Neural cell (in vitro differentiated cells): ENCODE data around the gene GPAM. TPM values are rescaled to one million over a fixed set of nuclear protein-coding genes. Genes with fewer than 3 reads are reported as not detected.

Experiments used
- H2AFZ ChIP-seq: fragments of 200-600, 300-800 bp; sonication (generic), shearing (Covaris generic); 2 replicates; pipeline ENCODE4 v1.6.0; 2014; ENCODE audit warnings: low read depth, mild to moderate bottlenecking, antibody characterized with exemption, low read length, moderate library complexity
- H3F3A ChIP-seq: fragments of 200-600 bp; shearing (Covaris generic); 2 replicates; pipeline ENCODE4 v1.6.1; 2016; ENCODE audit warnings: mild to moderate bottlenecking, moderate library complexity, mixed read lengths, antibody characterized with exemption, low read length; ENCODE audit not compliant: insufficient read depth, poor library complexity, severe bottlenecking
- H3K27ac ChIP-seq: fragments of 200-600, 300-800 bp; sonication (generic), shearing (Covaris generic); 2 replicates; pipeline ENCODE4 v1.5.1; 2014; ENCODE audit warnings: mild to moderate bottlenecking, low read length, moderate library complexity
- H3K27me3 ChIP-seq: fragments of 300-800, 200-600 bp; sonication (generic), shearing (Covaris generic); 2 replicates; pipeline ENCODE4 v1.6.0; 2014; ENCODE audit warnings: mild to moderate bottlenecking, low read depth, low read length, moderate library complexity; ENCODE audit not compliant: insufficient read depth
- H3K36me3 ChIP-seq: fragments of 300-800, 200-600 bp; sonication (generic), shearing (Covaris generic); 2 replicates; pipeline ENCODE4 v1.5.1; 2014; ENCODE audit warnings: mild to moderate bottlenecking, antibody characterized with exemption, low read length, moderate library complexity; ENCODE audit not compliant: insufficient read depth
- H3K4me2 ChIP-seq: fragments of 300-800, 200-600 bp; sonication (generic), shearing (Covaris generic); 2 replicates; pipeline ENCODE4 v1.6.0; 2014; ENCODE audit warnings: mild to moderate bottlenecking, low read length
- H3K4me3 ChIP-seq: fragments of 300-800, 200-600 bp; sonication (generic), shearing (Covaris generic); 2 replicates; pipeline ENCODE4 v1.5.1; 2014; ENCODE audit warnings: mild to moderate bottlenecking, low read length, moderate library complexity
- H3K79me2 ChIP-seq: fragments of 200-600 bp; shearing (Covaris generic); replicated peaks from 2 replicates; pipeline ENCODE4 v1.6.0; 2014; ENCODE audit warnings: mild to moderate bottlenecking, low read length, moderate library complexity; ENCODE audit not compliant: insufficient read depth
- H3K9ac ChIP-seq: fragments of 300-800, 200-600 bp; sonication (generic), shearing (Covaris generic); 2 replicates; pipeline ENCODE4 v1.6.1; 2016; ENCODE audit warnings: mild to moderate bottlenecking, low read length, mixed read lengths
- H3K9me2 ChIP-seq: fragments of 200-600 bp; shearing (Covaris generic); 2 replicates; pipeline ENCODE4 v1.6.1; 2016; ENCODE audit warnings: mild to moderate bottlenecking, low read length, mixed read lengths; ENCODE audit not compliant: insufficient read depth
- H3K9me3 ChIP-seq: fragments of 200-600, 300-800 bp; sonication (generic), shearing (Covaris generic); 2 replicates; pipeline ENCODE4 v1.6.1; 2016; ENCODE audit warnings: mild to moderate bottlenecking, mixed run types, low read length, moderate library complexity, mixed read lengths
- H4K20me1 ChIP-seq: fragments of 200-600 bp; shearing (Covaris generic); 2 replicates; pipeline ENCODE4 v1.6.1; 2016; ENCODE audit warnings: mild to moderate bottlenecking, mixed run types; ENCODE audit not compliant: insufficient read depth
- CTCF ChIP-seq: fragments of 450-650 bp; IDR thresholded peaks from 2 replicates; pipeline ENCODE4 v1.5.1; 2014; ENCODE audit warnings: antibody characterized with exemption, mild to moderate bottlenecking, moderate library complexity; ENCODE audit not compliant: poor library complexity, severe bottlenecking
- EP300 ChIP-seq: fragments of 450-650 bp; conservative IDR thresholded peaks from 2 replicates; pipeline ENCODE4 v1.6.1; 2014; ENCODE audit warnings: antibody characterized with exemption, mild to moderate bottlenecking, moderate library complexity; ENCODE audit not compliant: poor library complexity, severe bottlenecking
- EZH2 ChIP-seq: fragments of 200-600, 300-800 bp; shearing (Covaris generic), sonication (generic); IDR thresholded peaks from 2 replicates; pipeline ENCODE4 v1.6.1; 2014; ENCODE audit warnings: antibody characterized with exemption, low read length, borderline replicate concordance, mild to moderate bottlenecking; ENCODE audit not compliant: insufficient read depth, poor library complexity, severe bottlenecking
- MXI1 ChIP-seq: fragments of 450-650 bp; conservative IDR thresholded peaks from 2 replicates; pipeline ENCODE4 v1.6.1; 2014; ENCODE audit warnings: antibody characterized with exemption, mild to moderate bottlenecking; ENCODE audit not compliant: poor library complexity, severe bottlenecking
- POLR2AphosphoS5 ChIP-seq: IDR thresholded peaks from 2 replicates; pipeline ENCODE4 v1.6.1; 2012
- RAD21 ChIP-seq: fragments of 450-650 bp; conservative IDR thresholded peaks from 2 replicates; pipeline ENCODE4 v1.6.1; 2014; ENCODE audit warnings: antibody characterized with exemption, mild to moderate bottlenecking, moderate library complexity
- REST ChIP-seq: IDR thresholded peaks from 2 replicates; pipeline ENCODE4 v1.6.1; 2012; ENCODE audit warnings: borderline replicate concordance
- SMC3 ChIP-seq: fragments of 450-650 bp; conservative IDR thresholded peaks from 2 replicates; pipeline ENCODE4 v1.6.1; 2014; ENCODE audit warnings: antibody characterized with exemption, mild to moderate bottlenecking, moderate library complexity; ENCODE audit not compliant: poor library complexity
- TAF1 ChIP-seq: IDR thresholded peaks from 2 replicates; pipeline ENCODE4 v1.6.1; 2012; ENCODE audit warnings: low read depth
- polyA plus RNA-seq: library from polyadenylated mRNA; depleted of rRNA; stranded (reverse); fragments of >200 nt; gene quantifications from 2 replicates; pipeline ENCODE4 v1.2.3, GENCODE V29; 2014

Gene GPAM
- polyA plus RNA-seq, 1 donor from 2014 or later: 17.3 TPM

GRCh38 chr10:112191041-112191590, 7.6 kb upstream of the GPAM start:
- Histone ChIP-seq H3K27ac (no peak overlapping the region), H3K27me3 (no peaks in the 10 kb centered on the region), H3K9me2 (no peaks in the 10 kb centered on the region), H3F3A (no peaks in the 10 kb centered on the region), H3K9me3 (no peaks in the 10 kb centered on the region), H3K9ac (no peak overlapping the region), H3K4me3 (no peak overlapping the region), H3K36me3 (no peaks in the 10 kb centered on the region), H3K4me2 (no peak overlapping the region), H4K20me1 (no peaks in the 10 kb centered on the region), H2AFZ (no peak overlapping the region), H3K79me2 (no peaks in the 10 kb centered on the region)
- no peak for TF ChIP-seq CTCF
- no peak for TF ChIP-seq EZH2
- TF ChIP-seq MXI1: no peak
- no peak for TF ChIP-seq EP300
- TF ChIP-seq RAD21: no peak
- TF ChIP-seq TAF1: no peak
- TF ChIP-seq REST: no peak
- no peak for TF ChIP-seq POLR2AphosphoS5
- TF ChIP-seq SMC3: no peak

- Histone ChIP-seq H3K79me2 (no peaks in the 10 kb centered on the region), H3K4me3 (no peak overlapping the region), H2AFZ (no peak overlapping the region), H3K27me3 (no peaks in the 10 kb centered on the region), H3K9me3 (no peaks in the 10 kb centered on the region), H3F3A (no peaks in the 10 kb centered on the region), H4K20me1 (no peaks in the 10 kb centered on the region), H3K4me2 (no peak overlapping the region), H3K9ac (no peak overlapping the region), H3K36me3 (no peaks in the 10 kb centered on the region), H3K9me2 (no peaks in the 10 kb centered on the region), H3K27ac (no peak overlapping the region)
- TF ChIP-seq EZH2 (no peak), POLR2AphosphoS5 (no peak), EP300 (no peak), TAF1 (no peak), RAD21 (no peak), REST (no peak), CTCF (no peak), SMC3 (no peak), MXI1 (no peak)
These were observed 5.9 kb upstream of the GPAM start for GRCh38 chr10:112189465-112189864.
